NCI-H2029 treated with DMSO at 0.1 percent for 48 hours (cell line): ENCODE data around the gene ZFP3.
A peak's percentile ranks its signal among the peaks of the same experiment; 100 is the strongest.
"Not testable (repeated sequence)": the region's sequence is repeated elsewhere in the genome, so short reads cannot be mapped to it uniquely, and the experiment has no call there.

ENCODE experiments used
- DNase-seq: peaks from one replicate; lab custom pipeline; 2025; lab: John Stamatoyannopoulos, UW

ZFP3 gene

GRCh38 chr17:5077781-5078105 lies 524 bp upstream of the ZFP3 start:
- DNase-seq: no peak

GRCh38 chr17:5080591-5080990 lies 2.3 kb downstream of the ZFP3 start:
- no peak for DNase-seq

GRCh38 chr17:5092218-5093010 lies 14.1 kb downstream of the ZFP3 start:
- DNase-seq: no peak

GRCh38 chr17:5096731-5097100 lies 18.4 kb downstream of the ZFP3 start:
- no peak for DNase-seq

- DNase-seq: peak; percentile 33
These were observed 19.0 kb downstream of the ZFP3 start for GRCh38 chr17:5097101-5097834.

GRCh38 chr17:5099271-5099670 lies 21.0 kb downstream of the ZFP3 start:
- DNase-seq: no peak

GRCh38 chr17:5100832-5101231 lies 22.6 kb downstream of the ZFP3 start:
- DNase-seq: no peak

GRCh38 chr17:5110816-5111215 lies 32.5 kb downstream of the ZFP3 start:
- no peak for DNase-seq

- peak; percentile 48 for DNase-seq
These were observed 33.3 kb downstream of the ZFP3 start, which contains the start of gene ZNF232 for GRCh38 chr17:5111402-5112204. ZNF232 (minus strand) TSS chr17:5111878; CDS start chr17:5111822, 56 bp downstream.

- DNase-seq: no peak
These were observed 37.7 kb downstream of the ZFP3 start, which contains the start of gene USP6 for GRCh38 chr17:5115673-5116651. USP6 (plus strand) TSS chr17:5116032; CDS start chr17:5130368, 14,336 bp downstream.

GRCh38 chr17:5118219-5118618 lies 40.0 kb downstream of the ZFP3 start:
- no peak for DNase-seq

GRCh38 chr17:5120036-5120435 lies 41.8 kb downstream of the ZFP3 start:
- no peak for DNase-seq

- DNase-seq: not testable (repeated sequence)
These were observed 42.3 kb downstream of the ZFP3 start for GRCh38 chr17:5120436-5121185.

- DNase-seq: no peak
These were observed 43.0 kb downstream of the ZFP3 start for GRCh38 chr17:5121186-5121841.

GRCh38 chr17:5122056-5122455 lies 43.8 kb downstream of the ZFP3 start:
- DNase-seq: not testable (repeated sequence)

- DNase-seq: no peak
These were observed 44.5 kb downstream of the ZFP3 start for GRCh38 chr17:5122586-5123342.

GRCh38 chr17:5123343-5124124 lies 45.3 kb downstream of the ZFP3 start:
- no peak for DNase-seq

GRCh38 chr17:5124125-5124760 lies 46.0 kb downstream of the ZFP3 start:
- DNase-seq: not testable (repeated sequence)
